DND-41 (cell line): ENCODE results near the gene FUZ.

Experiments
- ATAC-seq: fragments of 200-7000 bp; cut with Tn5 transposase; 3 replicates; pipeline ENCODE4 v1.9.1; 2021; ENCODE audit warnings: low read depth; ENCODE audit not compliant: insufficient read depth
- DNase-seq: peaks from one replicate; pipeline ENCODE4 v3.0.0-alpha.2; 2020
- H2AFZ ChIP-seq: 2 replicates; pipeline ENCODE4 v1.6.0; 2012; ENCODE audit warnings: low read depth, low read length
- H3K27ac ChIP-seq: 2 replicates; pipeline ENCODE4 v1.5.1; 2012; ENCODE audit warnings: low read length, inconsistent platforms
- H3K27me3 ChIP-seq: fragments of 200-600 bp; sonication (generic); 2 replicates; pipeline ENCODE4 v1.6.0; 2012; ENCODE audit warnings: low read length, mild to moderate bottlenecking, inconsistent platforms; ENCODE audit not compliant: insufficient read depth, poor library complexity
- H3K36me3 ChIP-seq: 2 replicates; pipeline ENCODE4 v1.5.1; 2012; ENCODE audit warnings: low read length, inconsistent platforms; ENCODE audit not compliant: insufficient read depth
- H3K4me1 ChIP-seq: 2 replicates; pipeline ENCODE4 v1.5.1; 2012; ENCODE audit warnings: mild to moderate bottlenecking, low read length; ENCODE audit not compliant: insufficient read depth
- H3K4me2 ChIP-seq: 2 replicates; pipeline ENCODE4 v1.6.0; 2012; ENCODE audit warnings: mild to moderate bottlenecking, moderate library complexity, low read length, inconsistent platforms; ENCODE audit not compliant: insufficient read depth
- H3K4me3 ChIP-seq, 2 experiments: fragments of 200-600 bp in 1 of 2; shearing (Covaris generic) in 1 of 2; 2 replicates each; pipeline ENCODE4 v1.5.1; 2012 to 2016; ENCODE audit warnings: inconsistent platforms in 2 of 2, low read length in 2 of 2, mild to moderate bottlenecking in 2 of 2, low read depth in 1 of 2, moderate library complexity in 1 of 2
- H3K79me2 ChIP-seq: 2 replicates; pipeline ENCODE4 v1.6.0; 2012; ENCODE audit warnings: low read length, inconsistent platforms; ENCODE audit not compliant: insufficient read depth
- H3K9ac ChIP-seq: 2 replicates; pipeline ENCODE4 v1.6.0; 2012; ENCODE audit warnings: low read depth, mild to moderate bottlenecking, inconsistent platforms, low read length, moderate library complexity
- H3K9me3 ChIP-seq: 2 replicates; pipeline ENCODE4 v1.5.1; 2012; ENCODE audit warnings: low read length, moderate library complexity, mild to moderate bottlenecking, inconsistent platforms; ENCODE audit not compliant: insufficient read depth, severe bottlenecking
- H4K20me1 ChIP-seq: 2 replicates; pipeline ENCODE4 v1.6.0; 2012; ENCODE audit warnings: low read length; ENCODE audit not compliant: insufficient read depth
- EZH2 ChIP-seq: IDR thresholded peaks from 3 replicates; pipeline ENCODE4 v1.6.1; 2012; ENCODE audit warnings: borderline replicate concordance, low read depth, mild to moderate bottlenecking, moderate library complexity, low read length, inconsistent platforms; ENCODE audit not compliant: severe bottlenecking
- TF ChIP-seq, protein P1 (sequence below): IDR thresholded peaks from 2 replicates; pipeline ENCODE4 v1.5.1; 2012; ENCODE audit warnings: borderline replicate concordance, low read length, moderate library complexity, mild to moderate bottlenecking; ENCODE audit not compliant: poor library complexity, severe bottlenecking; ENCODE audit errors: extremely low read depth

Gene FUZ

DNA sequence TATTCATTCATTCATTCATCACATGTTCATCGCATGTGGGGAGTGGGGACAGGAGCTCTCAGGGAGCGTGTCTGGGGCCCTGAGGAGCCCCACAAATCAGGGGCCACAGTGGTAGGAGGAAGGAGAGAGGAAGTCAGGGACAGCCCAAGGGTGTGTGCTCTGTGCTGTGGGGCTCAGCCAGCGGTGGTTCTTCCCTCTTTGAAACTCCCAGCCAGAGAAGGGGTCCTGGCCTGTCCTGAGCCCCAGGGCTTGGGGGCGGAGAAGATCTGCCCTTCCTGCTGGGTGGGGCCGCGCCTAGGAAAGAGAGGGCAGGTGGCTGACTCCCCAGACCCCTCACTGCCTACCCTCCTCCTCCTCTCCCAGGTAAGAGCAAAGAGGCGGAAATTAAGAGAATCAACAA lies 31.7 kb downstream of the FUZ start:
- 0 out of 2 replicates have a peak, but pooled peaks cover 3% of the 10 kb centered on the region for H4K20me1 ChIP-seq
- TF ChIP-seq, protein P1, sequence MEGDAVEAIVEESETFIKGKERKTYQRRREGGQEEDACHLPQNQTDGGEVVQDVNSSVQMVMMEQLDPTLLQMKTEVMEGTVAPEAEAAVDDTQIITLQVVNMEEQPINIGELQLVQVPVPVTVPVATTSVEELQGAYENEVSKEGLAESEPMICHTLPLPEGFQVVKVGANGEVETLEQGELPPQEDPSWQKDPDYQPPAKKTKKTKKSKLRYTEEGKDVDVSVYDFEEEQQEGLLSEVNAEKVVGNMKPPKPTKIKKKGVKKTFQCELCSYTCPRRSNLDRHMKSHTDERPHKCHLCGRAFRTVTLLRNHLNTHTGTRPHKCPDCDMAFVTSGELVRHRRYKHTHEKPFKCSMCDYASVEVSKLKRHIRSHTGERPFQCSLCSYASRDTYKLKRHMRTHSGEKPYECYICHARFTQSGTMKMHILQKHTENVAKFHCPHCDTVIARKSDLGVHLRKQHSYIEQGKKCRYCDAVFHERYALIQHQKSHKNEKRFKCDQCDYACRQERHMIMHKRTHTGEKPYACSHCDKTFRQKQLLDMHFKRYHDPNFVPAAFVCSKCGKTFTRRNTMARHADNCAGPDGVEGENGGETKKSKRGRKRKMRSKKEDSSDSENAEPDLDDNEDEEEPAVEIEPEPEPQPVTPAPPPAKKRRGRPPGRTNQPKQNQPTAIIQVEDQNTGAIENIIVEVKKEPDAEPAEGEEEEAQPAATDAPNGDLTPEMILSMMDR, result no peak
- TF ChIP-seq EZH2, result no peak
- H3K9ac ChIP-seq, result no peak overlapping the region
- ATAC-seq (no peak), DNase-seq (no peak)
- no peak overlapping the region for H2AFZ ChIP-seq
- no peaks in the 10 kb centered on the region for H3K27me3 ChIP-seq
- H3K4me2 ChIP-seq, result no peak overlapping the region
- H3K4me3 ChIP-seq, result no peak overlapping the region
- H3K4me1 ChIP-seq, result no peaks in the 10 kb centered on the region
- H3K79me2 ChIP-seq, result peaks cover 4% of the 10 kb centered on the region; the same call in 1 of the 2 replicates
- no peaks in the 10 kb centered on the region for H3K9me3 ChIP-seq
- H3K36me3 ChIP-seq, result peaks cover 33% of the 10 kb centered on the region
- H3K27ac ChIP-seq, result no peak overlapping the region

DNA sequence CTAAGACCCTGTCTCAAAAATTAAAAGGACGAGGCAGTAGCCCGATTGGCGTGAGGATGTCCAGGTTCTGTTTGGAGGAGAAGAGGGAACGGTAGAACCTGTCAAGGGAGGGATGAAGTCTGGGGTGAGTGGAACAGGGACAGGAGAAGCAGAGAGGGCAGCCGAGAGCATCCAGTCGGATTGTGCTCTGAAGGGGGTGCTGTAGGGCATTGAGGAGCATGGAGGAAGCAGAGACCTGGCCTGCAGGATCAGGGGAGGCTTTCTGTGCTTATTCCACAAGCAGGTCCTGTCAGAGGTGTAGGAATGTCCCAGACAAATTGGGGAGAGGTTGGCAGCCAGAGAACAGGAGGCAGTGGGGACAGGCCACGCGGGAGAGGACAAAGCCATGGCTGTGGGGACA lies 32.2 kb downstream of the FUZ start:
- TF ChIP-seq EZH2, result no peak
- H3K79me2 ChIP-seq, result peaks cover 9% of the 10 kb centered on the region

DNA sequence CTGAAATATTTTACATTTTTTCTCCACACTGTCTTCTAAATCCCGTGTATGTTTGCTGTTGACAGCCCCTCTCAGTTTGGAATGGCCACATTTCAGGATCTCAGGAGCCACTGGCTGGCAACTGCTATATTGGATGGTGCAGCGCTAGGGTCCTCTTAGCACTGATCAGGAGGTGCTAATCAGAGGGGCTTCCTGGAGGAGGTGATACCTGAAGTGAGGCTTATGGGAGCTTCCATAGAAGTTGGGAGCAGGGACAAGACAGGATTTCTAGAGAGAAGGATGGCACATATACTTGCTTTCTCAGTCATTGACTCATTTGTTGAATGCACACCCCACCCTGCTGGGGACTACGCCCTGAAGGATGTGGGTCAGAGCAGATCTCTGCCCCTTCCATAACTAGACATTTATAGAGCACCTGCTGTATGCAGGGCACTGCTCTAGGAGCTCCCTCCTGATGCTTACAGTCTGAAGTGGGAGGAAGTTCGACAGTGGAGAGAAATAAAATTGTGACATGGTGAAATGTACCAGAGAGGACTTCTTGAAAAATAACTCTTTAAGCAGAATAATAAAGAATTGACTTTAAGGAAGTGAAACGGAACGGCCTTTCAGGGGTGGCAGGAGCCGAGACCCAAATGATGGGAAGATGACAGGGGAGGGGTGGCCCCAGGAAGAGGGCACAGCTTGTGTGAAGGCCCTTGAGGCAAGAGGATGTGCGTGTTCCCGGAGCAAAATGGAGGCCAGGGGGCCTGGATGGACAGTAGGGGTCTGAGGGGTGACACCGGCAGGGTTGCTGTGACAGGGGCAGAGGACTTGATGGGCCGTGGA lies 33.1 kb downstream of the FUZ start:
- Histone ChIP-seq H3K79me2 (peaks cover 15% of the 10 kb centered on the region), H3K36me3 (peaks cover 31% of the 10 kb centered on the region), H3K4me2 (no peak overlapping the region), H2AFZ (no peak overlapping the region), H3K9me3 (no peaks in the 10 kb centered on the region), H3K4me1 (no peaks in the 10 kb centered on the region), H3K9ac (no peak overlapping the region), H3K4me3 (no peak overlapping the region), H4K20me1 (peaks cover 7% of the 10 kb centered on the region), H3K27me3 (no peaks in the 10 kb centered on the region), H3K27ac (no peak overlapping the region)
- no peak for DNase-seq
- TF ChIP-seq, protein P1, result no peak
- no peak for TF ChIP-seq EZH2
- no peak for ATAC-seq

More for the DNA sequence above, 32.2 kb downstream of the FUZ start:
- no peaks in the 10 kb centered on the region for H3K9me3 ChIP-seq
- 0 out of 2 replicates have a peak, but pooled peaks cover 3% of the 10 kb centered on the region for H4K20me1 ChIP-seq
- no peak overlapping the region for H3K9ac ChIP-seq
- DNase-seq, result no peak
- peaks cover 33% of the 10 kb centered on the region for H3K36me3 ChIP-seq
- H3K4me3 ChIP-seq, result no peak overlapping the region
- H3K27me3 ChIP-seq, result no peaks in the 10 kb centered on the region
- H2AFZ ChIP-seq, result no peak overlapping the region
- ATAC-seq, result no peak
- H3K4me1 ChIP-seq, result no peaks in the 10 kb centered on the region
- no peak overlapping the region for H3K27ac ChIP-seq
- H3K4me2 ChIP-seq, result no peak overlapping the region

DNA sequence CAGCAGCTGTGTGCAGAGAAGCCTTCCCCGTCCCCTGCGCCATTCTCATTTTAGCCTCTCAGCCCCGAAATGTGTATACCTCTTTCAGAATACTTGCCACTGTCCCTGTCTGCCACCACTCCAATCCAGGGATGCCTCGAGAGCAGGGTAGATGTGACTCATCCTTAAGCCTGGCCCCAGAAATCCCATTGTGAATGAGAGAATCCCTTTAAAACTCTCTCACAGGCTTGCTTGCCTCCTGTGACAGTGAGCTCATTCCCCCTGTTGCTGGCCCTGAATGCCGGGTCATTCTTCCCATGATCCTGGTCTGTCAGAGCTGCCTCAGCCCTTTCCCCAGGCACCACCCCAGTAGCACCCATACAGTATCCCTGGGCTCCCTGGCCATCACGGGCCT lies 36.7 kb downstream of the FUZ start:
- ATAC-seq (no peak), DNase-seq (no peak)
- peaks cover 17% of the 10 kb centered on the region for H4K20me1 ChIP-seq
- TF ChIP-seq, protein P1, result no peak
- TF ChIP-seq EZH2, result no peak
- H3K4me3 ChIP-seq, result no peak overlapping the region
- no peak overlapping the region for H2AFZ ChIP-seq
- H3K27ac ChIP-seq, result no peak overlapping the region
- no peaks in the 10 kb centered on the region for H3K27me3 ChIP-seq
- no peak overlapping the region for H3K9ac ChIP-seq
- H3K79me2 ChIP-seq, result peaks cover 38% of the 10 kb centered on the region
- H3K4me1 ChIP-seq, result no peaks in the 10 kb centered on the region
- H3K36me3 ChIP-seq, result peaks cover 19% of the 10 kb centered on the region
- no peak overlapping the region for H3K4me2 ChIP-seq
- H3K9me3 ChIP-seq, result no peaks in the 10 kb centered on the region
